HEK293T (cell line): ENCODE measurements around the gene RHOXF1.
"Not testable (repeated sequence)": the region's sequence is repeated elsewhere in the genome, so short reads cannot be mapped to it uniquely, and the experiment has no call there.

Experiments
- ARNT ChIP-seq: fragments of 450-650 bp; IDR thresholded peaks from 2 replicates; pipeline ENCODE4 v1.6.1; 2017; ENCODE audit warnings: mild to moderate bottlenecking
- BHLHE40 ChIP-seq: fragments of 450-650 bp; IDR thresholded peaks from 2 replicates; pipeline ENCODE4 v1.6.1; 2016; ENCODE audit warnings: mild to moderate bottlenecking, moderate library complexity, borderline replicate concordance
- ELF4 ChIP-seq: fragments of 450-650 bp; IDR thresholded peaks from 2 replicates; pipeline ENCODE4 v1.6.1; 2017; ENCODE audit warnings: antibody characterized with exemption
- FOXA1 ChIP-seq: fragments of 450-650 bp; IDR thresholded peaks from 2 replicates; pipeline ENCODE4 v1.6.1; 2016; ENCODE audit warnings: mild to moderate bottlenecking
- FOXK2 ChIP-seq: fragments of 450-650 bp; IDR thresholded peaks from 2 replicates; pipeline ENCODE4 v1.6.1; 2016; ENCODE audit warnings: mild to moderate bottlenecking
- FOXM1 ChIP-seq: fragments of 450-650 bp; IDR thresholded peaks from 2 replicates; pipeline ENCODE4 v1.6.1; 2017; ENCODE audit warnings: mild to moderate bottlenecking, borderline replicate concordance
- HDGF ChIP-seq: fragments of 450-650 bp; IDR thresholded peaks from 2 replicates; pipeline ENCODE4 v1.6.1; 2017; ENCODE audit warnings: antibody characterized with exemption, borderline replicate concordance
- L3MBTL2 ChIP-seq: fragments of 450-650 bp; conservative IDR thresholded peaks from 2 replicates; pipeline ENCODE4 v1.6.1; 2016; ENCODE audit warnings: mild to moderate bottlenecking
- PKNOX1 ChIP-seq: fragments of 450-650 bp; IDR thresholded peaks from 2 replicates; pipeline ENCODE4 v1.6.1; 2016
- SP1 ChIP-seq: fragments of 450-650 bp; IDR thresholded peaks from 2 replicates; pipeline ENCODE4 v1.6.1; 2017
- SUZ12 ChIP-seq: fragments of 450-650 bp; IDR thresholded peaks from 2 replicates; pipeline ENCODE4 v1.6.1; 2016; ENCODE audit warnings: mild to moderate bottlenecking
- TARDBP ChIP-seq: fragments of 450-650 bp; IDR thresholded peaks from 2 replicates; pipeline ENCODE4 v1.6.1; 2016
- ZNF384 ChIP-seq: fragments of 450-650 bp; IDR thresholded peaks from 2 replicates; pipeline ENCODE4 v1.6.1; 2016

- TF ChIP-seq PKNOX1, FOXM1, BHLHE40, SP1, ELF4, ZNF384, FOXK2, SUZ12, TARDBP, FOXA1, L3MBTL2, HDGF, ARNT: not testable (repeated sequence)
These were observed 38.1 kb downstream of the RHOXF1 start, which contains the start of gene RHOXF2B for GRCh38 chrX:120077590-120077989.
